Measurements from ENCODE around the gene TMEM229B. TPM values are rescaled to one million over a fixed set of nuclear protein-coding genes. Genes with fewer than 3 reads are reported as not detected.

The TMEM229B gene
- total and polyA plus RNA-seq, 9 donors: 1.2 to 11.9 (median 2.9) TPM

DNA sequence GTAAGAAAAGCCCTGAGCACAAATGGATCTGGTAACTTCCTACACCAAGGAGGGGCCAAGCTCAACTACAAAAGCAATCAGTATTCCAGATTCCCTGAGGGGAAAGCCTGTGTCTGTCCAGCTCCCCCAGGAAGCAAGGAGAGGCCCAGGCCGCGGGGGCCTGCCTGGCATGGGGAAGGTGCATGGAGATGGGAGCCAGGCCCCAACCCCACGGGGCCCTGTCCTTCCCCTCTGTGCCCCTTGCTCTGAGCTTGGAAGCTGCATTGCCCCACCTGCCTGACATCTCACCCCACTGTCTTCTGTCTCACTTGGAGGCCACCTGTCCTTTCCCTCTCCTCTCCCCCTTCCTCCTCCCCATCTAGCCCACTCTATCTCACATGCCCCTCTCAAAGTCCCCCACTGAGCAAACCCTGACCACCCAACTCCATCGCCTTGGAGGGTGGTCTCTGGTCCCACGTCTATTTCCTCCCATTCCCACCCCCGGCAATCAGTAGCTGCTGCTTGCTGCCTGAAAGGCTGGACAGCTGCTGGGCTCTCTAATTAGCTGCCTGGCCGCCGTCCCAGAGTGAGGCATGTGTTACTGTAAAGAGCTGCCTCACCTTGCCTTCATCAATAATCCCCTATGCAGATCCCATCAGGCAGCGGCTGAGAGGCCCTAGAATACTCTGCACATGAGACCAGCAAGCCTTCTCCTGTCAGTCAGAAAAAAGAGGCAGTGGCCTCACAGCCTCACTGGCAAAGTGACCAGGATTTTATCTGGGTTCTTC is 3.4 kb upstream of the TMEM229B start:
- no peaks in the 10 kb centered on the region for H3K36me3 ChIP-seq
- DNase-seq: no peak
- WGBS, 3 donors: 30 to 34% (median 33%) methylated on average over 9 of the region's 9 CpGs
- H3K4me1 ChIP-seq (ENCODE audit: insufficient read depth): no peaks in the 10 kb centered on the region
- no peak overlapping the region for H3K4me3 ChIP-seq
- no peak overlapping the region for H3K27ac ChIP-seq
- intact Hi-C loops (cut with DNase I): no loop called here
- no peaks in the 10 kb centered on the region for H3K27me3 ChIP-seq
- no peaks in the 10 kb centered on the region for H3K9me3 ChIP-seq
- no peak for TF ChIP-seq EP300 (IDR thresholded peaks at IDR 0.05)
- TF ChIP-seq, protein P1, sequence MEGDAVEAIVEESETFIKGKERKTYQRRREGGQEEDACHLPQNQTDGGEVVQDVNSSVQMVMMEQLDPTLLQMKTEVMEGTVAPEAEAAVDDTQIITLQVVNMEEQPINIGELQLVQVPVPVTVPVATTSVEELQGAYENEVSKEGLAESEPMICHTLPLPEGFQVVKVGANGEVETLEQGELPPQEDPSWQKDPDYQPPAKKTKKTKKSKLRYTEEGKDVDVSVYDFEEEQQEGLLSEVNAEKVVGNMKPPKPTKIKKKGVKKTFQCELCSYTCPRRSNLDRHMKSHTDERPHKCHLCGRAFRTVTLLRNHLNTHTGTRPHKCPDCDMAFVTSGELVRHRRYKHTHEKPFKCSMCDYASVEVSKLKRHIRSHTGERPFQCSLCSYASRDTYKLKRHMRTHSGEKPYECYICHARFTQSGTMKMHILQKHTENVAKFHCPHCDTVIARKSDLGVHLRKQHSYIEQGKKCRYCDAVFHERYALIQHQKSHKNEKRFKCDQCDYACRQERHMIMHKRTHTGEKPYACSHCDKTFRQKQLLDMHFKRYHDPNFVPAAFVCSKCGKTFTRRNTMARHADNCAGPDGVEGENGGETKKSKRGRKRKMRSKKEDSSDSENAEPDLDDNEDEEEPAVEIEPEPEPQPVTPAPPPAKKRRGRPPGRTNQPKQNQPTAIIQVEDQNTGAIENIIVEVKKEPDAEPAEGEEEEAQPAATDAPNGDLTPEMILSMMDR (IDR thresholded peaks at IDR 0.05): no peak
- no peak for TF ChIP-seq POLR2A (IDR thresholded peaks at IDR 0.05)

- no peak for DNase-seq
- Histone ChIP-seq H3K4me1 (ENCODE audit: insufficient read depth) (no peaks in the 10 kb centered on the region), H3K27me3 (no peaks in the 10 kb centered on the region), H3K27ac (no peak overlapping the region), H3K4me3 (no peak overlapping the region), H3K36me3 (no peaks in the 10 kb centered on the region), H3K9me3 (no peaks in the 10 kb centered on the region)
- intact Hi-C loops (cut with DNase I): no loop called here
- TF ChIP-seq POLR2A (IDR thresholded peaks at IDR 0.05) (no peak), EP300 (IDR thresholded peaks at IDR 0.05) (no peak)
- TF ChIP-seq, protein P1 (IDR thresholded peaks at IDR 0.05): no peak
- 89 to 93% (median 90%) methylated on average over 3 of the region's 3 CpGs for WGBS, 3 donors
Measured at GRCh38 chr14:67491285-67491684, 2.8 kb upstream of the TMEM229B start.

GRCh38 chr14:67490196-67490595 is 1.7 kb upstream of the TMEM229B start:
- DNase-seq: no peak
- intact Hi-C loops (cut with DNase I): no loop called here
- Histone ChIP-seq H3K4me1 (ENCODE audit: insufficient read depth) (no peaks in the 10 kb centered on the region), H3K36me3 (no peaks in the 10 kb centered on the region), H3K27ac (no peak overlapping the region), H3K4me3 (no peak overlapping the region), H3K9me3 (no peaks in the 10 kb centered on the region), H3K27me3 (no peaks in the 10 kb centered on the region)
- 84 to 92% (median 89%) methylated on average over 4 of the region's 4 CpGs for WGBS, 3 donors
- no peak for TF ChIP-seq POLR2A (IDR thresholded peaks at IDR 0.05)
- TF ChIP-seq, protein P1 (IDR thresholded peaks at IDR 0.05): no peak
- no peak for TF ChIP-seq EP300 (IDR thresholded peaks at IDR 0.05)

- no peak overlapping the region for H3K27ac ChIP-seq
- no peaks in the 10 kb centered on the region for H3K9me3 ChIP-seq
- TF ChIP-seq POLR2A (IDR thresholded peaks at IDR 0.05) (no peak), EP300 (IDR thresholded peaks at IDR 0.05) (no peak)
- TF ChIP-seq, protein P1 (IDR thresholded peaks at IDR 0.05): no peak
- 73 to 93% (median 92%) methylated on average over 4 of the region's 4 CpGs for WGBS, 3 donors
- intact Hi-C loops (cut with DNase I): no loop called here
- no peaks in the 10 kb centered on the region for H3K4me1 ChIP-seq (ENCODE audit: insufficient read depth)
- H3K4me3 ChIP-seq: no peak overlapping the region
- no peak for DNase-seq
- no peaks in the 10 kb centered on the region for H3K27me3 ChIP-seq
- H3K36me3 ChIP-seq: no peaks in the 10 kb centered on the region
Measured at GRCh38 chr14:67487332-67487731, 1.2 kb downstream of the TMEM229B start.
